Progenitor cell of endocrine pancreas (in vitro differentiated cells): ENCODE measurements around the gene TLR8. TPM values are rescaled to one million over a fixed set of nuclear protein-coding genes. Genes with fewer than 3 reads are reported as not detected.

Experiments used
- DNase-seq: peaks from one replicate; pipeline ENCODE4 v3.0.0; 2021; ENCODE audit warnings: low spot score; ENCODE audit not compliant: unreplicated experiment
- H3K27ac Mint-ChIP-seq: 2 replicates; pipeline ENCODE4 v1.8.0; 2021; ENCODE audit warnings: mild to moderate bottlenecking, moderate library complexity, mixed read lengths
- H3K27me3 Mint-ChIP-seq: 2 replicates; pipeline ENCODE4 v1.8.0; 2021; ENCODE audit warnings: mixed read lengths
- H3K36me3 Mint-ChIP-seq: 2 replicates; pipeline ENCODE4 v1.8.0; 2022; ENCODE audit warnings: mixed read lengths; ENCODE audit not compliant: insufficient read depth
- H3K4me1 Mint-ChIP-seq: 2 replicates; pipeline ENCODE4 v1.8.0; 2021; ENCODE audit warnings: low read depth, mixed read lengths
- H3K4me3 Mint-ChIP-seq: 2 replicates; pipeline ENCODE4 v1.8.0; 2021; ENCODE audit warnings: low read depth, mild to moderate bottlenecking, moderate library complexity, mixed read lengths
- H3K9me3 Mint-ChIP-seq: 2 replicates; pipeline ENCODE4 v1.8.0; 2021; ENCODE audit warnings: low read depth, mixed read lengths
- total RNA-seq: library from RNA; stranded (reverse); gene quantifications from 2 replicates; pipeline ENCODE4 v1.2.1, GENCODE V29; 2021
- TF ChIP-seq, protein P1 (sequence below): fragments of 200-600 bp; sonication (generic); IDR thresholded peaks from one replicate; pipeline ENCODE4 v1.5.0; 2021; ENCODE audit warnings: antibody characterized with exemption, mild to moderate bottlenecking; ENCODE audit not compliant: unreplicated experiment

Gene TLR8
- total RNA-seq, 1 donor from 2014 or later = not detected

DNA sequence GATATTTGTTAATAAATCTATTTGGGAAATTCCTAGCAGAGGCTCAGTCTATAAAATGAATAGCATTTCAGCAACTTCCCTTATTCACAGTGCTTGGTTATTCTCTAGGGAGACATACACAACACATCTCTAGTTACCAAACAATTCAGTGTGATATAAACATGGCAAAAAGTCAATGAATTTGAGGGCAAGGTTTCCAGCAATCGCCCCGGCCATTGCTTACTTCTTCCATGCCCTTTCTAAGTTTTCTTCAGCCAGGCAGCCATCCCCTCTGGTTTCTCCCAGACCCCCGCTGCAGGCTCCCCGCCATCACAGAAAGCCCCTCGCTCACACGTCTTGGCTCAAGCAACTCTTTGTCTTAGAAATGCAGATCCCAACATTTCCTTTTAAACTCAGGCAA, 35.2 kb upstream of the TLR8 start:
- H3K9me3 Mint-ChIP-seq = peaks cover 29% of the 10 kb centered on the region
- H3K4me1 Mint-ChIP-seq = no peaks in the 10 kb centered on the region
- no peaks in the 10 kb centered on the region for H3K27me3 Mint-ChIP-seq
- H3K4me3 Mint-ChIP-seq = no peak overlapping the region
- TF ChIP-seq, protein P1, sequence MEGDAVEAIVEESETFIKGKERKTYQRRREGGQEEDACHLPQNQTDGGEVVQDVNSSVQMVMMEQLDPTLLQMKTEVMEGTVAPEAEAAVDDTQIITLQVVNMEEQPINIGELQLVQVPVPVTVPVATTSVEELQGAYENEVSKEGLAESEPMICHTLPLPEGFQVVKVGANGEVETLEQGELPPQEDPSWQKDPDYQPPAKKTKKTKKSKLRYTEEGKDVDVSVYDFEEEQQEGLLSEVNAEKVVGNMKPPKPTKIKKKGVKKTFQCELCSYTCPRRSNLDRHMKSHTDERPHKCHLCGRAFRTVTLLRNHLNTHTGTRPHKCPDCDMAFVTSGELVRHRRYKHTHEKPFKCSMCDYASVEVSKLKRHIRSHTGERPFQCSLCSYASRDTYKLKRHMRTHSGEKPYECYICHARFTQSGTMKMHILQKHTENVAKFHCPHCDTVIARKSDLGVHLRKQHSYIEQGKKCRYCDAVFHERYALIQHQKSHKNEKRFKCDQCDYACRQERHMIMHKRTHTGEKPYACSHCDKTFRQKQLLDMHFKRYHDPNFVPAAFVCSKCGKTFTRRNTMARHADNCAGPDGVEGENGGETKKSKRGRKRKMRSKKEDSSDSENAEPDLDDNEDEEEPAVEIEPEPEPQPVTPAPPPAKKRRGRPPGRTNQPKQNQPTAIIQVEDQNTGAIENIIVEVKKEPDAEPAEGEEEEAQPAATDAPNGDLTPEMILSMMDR = no peak
- H3K27ac Mint-ChIP-seq = no peak overlapping the region
- no peaks in the 10 kb centered on the region for H3K36me3 Mint-ChIP-seq
- DNase-seq = no peak

DNA sequence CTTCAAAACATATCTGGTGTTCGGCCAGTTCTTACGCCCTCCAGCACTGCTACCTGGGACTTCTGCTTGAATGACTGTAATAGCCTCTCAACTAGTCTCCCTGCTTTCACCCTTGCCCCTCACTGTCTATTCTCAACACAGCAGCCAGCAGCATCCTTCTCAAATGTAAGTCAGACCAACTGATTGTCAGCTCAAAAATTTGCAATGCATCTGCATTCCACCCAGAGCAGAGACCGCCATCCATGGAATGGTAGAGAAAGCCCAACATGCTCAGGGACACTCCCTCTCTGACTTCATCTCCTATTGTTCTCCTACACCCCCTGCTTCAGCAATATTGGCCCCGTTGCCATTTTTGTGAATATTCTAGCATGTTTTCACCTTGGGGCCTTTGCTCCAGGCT, 33.7 kb upstream of the TLR8 start:
- H3K27me3 Mint-ChIP-seq = no peaks in the 10 kb centered on the region
- DNase-seq = no peak
- H3K36me3 Mint-ChIP-seq = no peaks in the 10 kb centered on the region
- H3K4me1 Mint-ChIP-seq = no peaks in the 10 kb centered on the region
- TF ChIP-seq, protein P1 = no peak
- H3K27ac Mint-ChIP-seq = no peak overlapping the region
- H3K4me3 Mint-ChIP-seq = no peak overlapping the region
- peaks cover 25% of the 10 kb centered on the region for H3K9me3 Mint-ChIP-seq

GRCh38 chrX:12874581-12874980, 31.8 kb upstream of the TLR8 start:
- TF ChIP-seq, protein P1 = no peak
- H3K9me3 Mint-ChIP-seq = peaks cover 16% of the 10 kb centered on the region
- H3K36me3 Mint-ChIP-seq = no peaks in the 10 kb centered on the region
- no peak overlapping the region for H3K4me3 Mint-ChIP-seq
- no peak overlapping the region for H3K27ac Mint-ChIP-seq
- no peaks in the 10 kb centered on the region for H3K27me3 Mint-ChIP-seq
- H3K4me1 Mint-ChIP-seq = no peaks in the 10 kb centered on the region
- DNase-seq = no peak

DNA sequence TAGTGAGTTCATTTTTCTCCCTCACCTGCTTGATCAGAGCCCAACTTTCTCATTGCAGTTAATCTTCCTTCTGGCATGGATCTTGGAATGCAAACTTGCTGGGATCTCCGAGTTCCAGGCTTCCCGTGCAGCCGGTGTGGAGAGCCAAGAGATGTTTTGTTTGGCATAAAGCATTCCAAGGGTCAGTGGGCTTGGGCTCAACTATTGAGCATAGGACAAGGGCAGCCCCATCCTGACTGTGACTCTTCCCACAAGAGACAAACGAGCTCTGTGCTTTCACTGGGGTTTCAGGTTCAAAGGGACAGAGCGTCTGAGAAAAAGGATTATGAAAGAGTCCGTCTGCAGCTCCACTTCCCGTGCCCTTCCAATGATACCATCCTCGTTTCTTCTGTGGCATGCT, 29.0 kb upstream of the TLR8 start:
- TF ChIP-seq, protein P1 = no peak
- no peaks in the 10 kb centered on the region for H3K4me1 Mint-ChIP-seq
- H3K4me3 Mint-ChIP-seq = no peak overlapping the region
- no peak overlapping the region for H3K27ac Mint-ChIP-seq
- no peak for DNase-seq
- H3K27me3 Mint-ChIP-seq = no peaks in the 10 kb centered on the region
- no peaks in the 10 kb centered on the region for H3K36me3 Mint-ChIP-seq
- H3K9me3 Mint-ChIP-seq = peaks cover 19% of the 10 kb centered on the region

DNA sequence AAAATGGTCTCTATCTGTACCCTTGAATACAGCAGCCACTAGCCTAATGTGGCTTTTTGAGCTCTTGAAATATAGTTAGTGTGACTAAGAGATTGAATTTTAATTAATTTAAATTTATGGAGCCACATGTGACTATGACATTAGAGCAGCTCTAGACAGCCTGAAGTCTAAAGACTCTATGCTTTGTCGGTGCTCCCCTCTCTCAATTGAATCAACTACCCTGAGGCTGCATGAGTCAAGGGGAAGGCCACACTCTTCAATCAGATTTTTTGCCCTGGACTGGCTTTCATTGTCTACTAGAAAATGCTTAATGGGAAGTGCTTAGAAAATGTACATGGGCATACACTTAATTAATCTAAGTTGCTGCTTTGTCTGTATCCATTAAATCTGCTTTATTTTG, 27.9 kb upstream of the TLR8 start:
- no peaks in the 10 kb centered on the region for H3K36me3 Mint-ChIP-seq
- no peak overlapping the region for H3K27ac Mint-ChIP-seq
- H3K4me1 Mint-ChIP-seq = no peaks in the 10 kb centered on the region
- DNase-seq = no peak
- no peaks in the 10 kb centered on the region for H3K27me3 Mint-ChIP-seq
- H3K4me3 Mint-ChIP-seq = no peak overlapping the region
- TF ChIP-seq, protein P1 = no peak
- H3K9me3 Mint-ChIP-seq = peaks cover 16% of the 10 kb centered on the region
